ENCODE measurements around the gene SULT2A1.
A peak's percentile ranks its signal among the peaks of the same experiment; 100 is the strongest.
"Not testable (repeated sequence)": the region's sequence is repeated elsewhere in the genome, so short reads cannot be mapped to it uniquely, and the experiment has no call there.

- TF ChIP-seq CTCF (IDR thresholded peaks at IDR 0.05) = peak in 3 of 5 experiments; percentile 58 to 69 (median 59)
- TF ChIP-seq POLR2A (IDR thresholded peaks at IDR 0.05) = not testable (repeated sequence)
Measured at GRCh38 chr19:47909350-47909749, 23.2 kb upstream of the SULT2A1 start.
